ENCODE measurements around the gene MCL1. TPM values are rescaled to one million over a fixed set of nuclear protein-coding genes. Genes with fewer than 3 reads are reported as not detected.
A peak's percentile ranks its signal among the peaks of the same experiment; 100 is the strongest.

Gene MCL1
- total and polyA plus RNA-seq, 2 donors (not counting 1 experiment from before 2014, with no cell fraction given): 108 to 233 TPM

DNA sequence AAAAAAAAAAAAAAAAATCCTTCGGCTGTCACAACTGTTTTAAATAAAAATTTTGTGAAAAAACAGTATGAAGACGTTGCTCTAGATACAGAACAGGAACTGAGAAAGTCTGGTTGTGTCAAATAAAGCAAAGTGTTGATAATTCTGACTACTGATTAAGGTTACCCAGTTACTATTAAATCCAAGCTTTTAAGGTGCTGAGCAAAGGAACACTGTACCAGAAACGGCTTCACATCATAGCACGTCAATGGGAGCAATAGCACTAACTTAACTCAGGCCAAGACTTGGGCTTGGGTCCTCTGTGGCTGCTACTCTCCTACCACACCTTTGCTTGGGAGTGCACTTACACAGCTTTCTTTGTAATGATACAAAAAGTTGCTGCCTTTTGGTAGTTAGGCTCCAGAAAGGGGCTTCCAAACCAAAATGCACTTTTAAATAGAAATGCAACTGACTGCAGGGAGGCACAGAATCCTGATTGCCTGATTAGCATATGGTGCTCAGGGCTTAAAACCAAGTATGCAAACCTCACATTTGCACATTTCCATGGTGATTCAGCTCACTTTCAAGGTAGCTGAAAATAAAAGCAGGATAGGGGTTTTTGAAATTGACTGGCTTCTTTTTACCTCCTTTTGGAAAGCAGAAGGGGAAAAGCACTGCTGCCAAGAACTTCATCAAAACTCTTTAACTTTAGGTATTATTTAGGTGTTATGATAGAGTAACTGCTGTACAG, 6.3 kb downstream of the MCL1 start:
- no peak overlapping the region for H2AFZ ChIP-seq (ENCODE audit: low read length)
- peaks cover 17% of the 10 kb centered on the region for H4K20me1 ChIP-seq (ENCODE audit: control insufficient read depth, extremely low read depth, insufficient read depth, low read length)
- H3K79me2 ChIP-seq (ENCODE audit: control insufficient read depth, insufficient read depth, low read length): peaks cover 66% of the 10 kb centered on the region
- DNase-seq (ENCODE audit: low read depth in 2 of 2): no peak
- H3K9ac ChIP-seq (ENCODE audit: insufficient read depth, low read length): no peak overlapping the region
- H3K4me2 ChIP-seq (ENCODE audit: extremely low read depth, insufficient read depth, low read length): peak overlapping the region; percentile 41
- H3K27ac ChIP-seq (ENCODE audit: insufficient read depth, low read length): peak overlapping the region; percentile 2
- H3K36me3 ChIP-seq (ENCODE audit: control insufficient read depth, insufficient read depth, low read length): peaks cover 21% of the 10 kb centered on the region
- H3K4me3 ChIP-seq (replicated peaks in 1 of 4; ENCODE audit: control extremely low read depth in 1 of 4, insufficient read depth in 1 of 4, low read depth in 3 of 4, low read length in 4 of 4): peak overlapping the region in 2 of 4 experiments; percentile 23 to 30
- TF ChIP-seq CTCF (conservative IDR thresholded peaks at IDR 0.05 in 1 of 2, IDR thresholded peaks at IDR 0.05 in 1 of 2; ENCODE audit: low read depth in 1 of 2, low read length in 2 of 2): no peak
- TF ChIP-seq EZH2 (IDR thresholded peaks at IDR 0.05; ENCODE audit: low read length, missing control alignments): no peak
- no peaks in the 10 kb centered on the region for H3K27me3 ChIP-seq (ENCODE audit: control insufficient read depth, insufficient read depth, low read length)
- no peaks in the 10 kb centered on the region for H3K9me3 ChIP-seq (ENCODE audit: control insufficient read depth, insufficient read depth, low read depth, low read length)
- peaks cover 22% of the 10 kb centered on the region for H3K4me1 ChIP-seq (ENCODE audit: control insufficient read depth, extremely low read depth, insufficient read depth, low read length)

GRCh38 chr1:150568594-150568966, 10.8 kb downstream of the MCL1 start:
- DNase-seq (ENCODE audit: low read depth in 2 of 2): no peak
- H3K36me3 ChIP-seq (ENCODE audit: control insufficient read depth, insufficient read depth, low read length): peaks cover 7% of the 10 kb centered on the region
- H3K9me3 ChIP-seq (ENCODE audit: control insufficient read depth, insufficient read depth, low read depth, low read length): no peaks in the 10 kb centered on the region
- H3K4me1 ChIP-seq (ENCODE audit: control insufficient read depth, extremely low read depth, insufficient read depth, low read length): peaks cover 43% of the 10 kb centered on the region
- H4K20me1 ChIP-seq (ENCODE audit: control insufficient read depth, extremely low read depth, insufficient read depth, low read length): no peaks in the 10 kb centered on the region
- H3K9ac ChIP-seq (ENCODE audit: insufficient read depth, low read length): peak overlapping the region; percentile 28
- H2AFZ ChIP-seq (ENCODE audit: low read length): no peak overlapping the region
- H3K4me2 ChIP-seq (ENCODE audit: extremely low read depth, insufficient read depth, low read length): peak overlapping the region; percentile 55
- no peak for TF ChIP-seq CTCF (conservative IDR thresholded peaks at IDR 0.05 in 1 of 2, IDR thresholded peaks at IDR 0.05 in 1 of 2; ENCODE audit: low read depth in 1 of 2, low read length in 2 of 2)
- TF ChIP-seq EZH2 (IDR thresholded peaks at IDR 0.05; ENCODE audit: low read length, missing control alignments): no peak
- no peaks in the 10 kb centered on the region for H3K27me3 ChIP-seq (ENCODE audit: control insufficient read depth, insufficient read depth, low read length)
- H3K4me3 ChIP-seq (replicated peaks in 1 of 4; ENCODE audit: control extremely low read depth in 1 of 4, insufficient read depth in 1 of 4, low read depth in 3 of 4, low read length in 4 of 4): peak overlapping the region in 2 of 4 experiments; percentile 2 to 38
- H3K79me2 ChIP-seq (ENCODE audit: control insufficient read depth, insufficient read depth, low read length): peaks cover 43% of the 10 kb centered on the region
- peak overlapping the region; percentile 87 for H3K27ac ChIP-seq (ENCODE audit: insufficient read depth, low read length)

- peaks cover 1% of the 10 kb centered on the region for H3K36me3 ChIP-seq (ENCODE audit: control insufficient read depth, insufficient read depth, low read length)
- H3K27me3 ChIP-seq (ENCODE audit: control insufficient read depth, insufficient read depth, low read length): no peaks in the 10 kb centered on the region
- H3K4me1 ChIP-seq (ENCODE audit: control insufficient read depth, extremely low read depth, insufficient read depth, low read length): peaks cover 43% of the 10 kb centered on the region
- no peak overlapping the region for H2AFZ ChIP-seq (ENCODE audit: low read length)
- no peaks in the 10 kb centered on the region for H4K20me1 ChIP-seq (ENCODE audit: control insufficient read depth, extremely low read depth, insufficient read depth, low read length)
- H3K79me2 ChIP-seq (ENCODE audit: control insufficient read depth, insufficient read depth, low read length): peaks cover 38% of the 10 kb centered on the region
- peak overlapping the region in 3 of 4 experiments; percentile 2 to 37 (median 28) for H3K4me3 ChIP-seq (replicated peaks in 1 of 4; ENCODE audit: control extremely low read depth in 1 of 4, insufficient read depth in 1 of 4, low read depth in 3 of 4, low read length in 4 of 4)
- TF ChIP-seq CTCF (conservative IDR thresholded peaks at IDR 0.05 in 1 of 2, IDR thresholded peaks at IDR 0.05 in 1 of 2; ENCODE audit: low read depth in 1 of 2, low read length in 2 of 2): no peak
- no peak for TF ChIP-seq EZH2 (IDR thresholded peaks at IDR 0.05; ENCODE audit: low read length, missing control alignments)
- H3K9ac ChIP-seq (ENCODE audit: insufficient read depth, low read length): peak overlapping the region; percentile 59
- DNase-seq (ENCODE audit: low read depth in 2 of 2): peak; percentile 97 to 99
- H3K9me3 ChIP-seq (ENCODE audit: control insufficient read depth, insufficient read depth, low read depth, low read length): no peaks in the 10 kb centered on the region
- H3K4me2 ChIP-seq (ENCODE audit: extremely low read depth, insufficient read depth, low read length): peak overlapping the region; percentile 68
- peak overlapping the region; percentile 87 for H3K27ac ChIP-seq (ENCODE audit: insufficient read depth, low read length)
These were observed 11.5 kb downstream of the MCL1 start for GRCh38 chr1:150567717-150568593.
